ENCODE data around the gene MALL. TPM values are rescaled to one million over a fixed set of nuclear protein-coding genes. Genes with fewer than 3 reads are reported as not detected.
"Not testable (repeated sequence)": the region's sequence is repeated elsewhere in the genome, so short reads cannot be mapped to it uniquely, and the experiment has no call there.

Gene MALL
- total RNA-seq, 1 experiment from 2014 or later = 26.1 TPM

DNA sequence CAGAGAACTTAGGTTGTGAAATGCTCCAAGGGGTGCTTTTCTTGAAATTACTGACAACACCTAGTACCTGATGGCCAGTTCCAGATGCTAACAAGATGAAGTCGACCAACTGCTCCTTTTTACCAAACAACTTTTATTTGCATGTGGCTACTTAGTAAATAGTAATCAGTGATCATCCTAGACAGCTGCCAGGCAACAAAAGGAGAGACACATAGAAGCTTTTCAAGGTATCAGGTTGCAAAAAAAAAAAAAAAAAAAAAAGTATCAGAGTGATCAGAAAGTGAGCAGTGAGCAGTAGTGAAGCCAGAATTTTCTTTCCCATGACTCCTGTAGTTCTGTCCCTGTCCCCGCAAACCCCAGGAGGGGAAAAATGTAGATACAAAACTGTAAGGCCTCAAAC, 31.9 kb downstream of the MALL start:
- H3K36me3 Mint-ChIP-seq (ENCODE audit: insufficient read depth, unreplicated experiment); H3K27me3 Mint-ChIP-seq (ENCODE audit: insufficient read depth, unreplicated experiment); BruUV-seq (replicated peaks); H3K27ac Mint-ChIP-seq (ENCODE audit: unreplicated experiment); intact Hi-C loops (cut with micrococcal nuclease; ENCODE audit: unreplicated experiment); H3K4me3 Mint-ChIP-seq (ENCODE audit: unreplicated experiment); H3K36me3 ChIP-seq (ENCODE audit: control insufficient read depth, insufficient read depth, low read length); CTCF ChIA-PET; H3K4me1 ChIP-seq; H3K9me3 Mint-ChIP-seq (ENCODE audit: unreplicated experiment); POLR2A ChIA-PET; H3K4me3 ChIP-seq (ENCODE audit: low read depth, low read length); H3K27me3 ChIP-seq (replicated peaks; ENCODE audit: control insufficient read depth, insufficient read depth, low read length); H3K4me1 Mint-ChIP-seq (ENCODE audit: low read depth, unreplicated experiment); DNase-seq; H3K9me3 ChIP-seq: not testable (repeated sequence)

DNA sequence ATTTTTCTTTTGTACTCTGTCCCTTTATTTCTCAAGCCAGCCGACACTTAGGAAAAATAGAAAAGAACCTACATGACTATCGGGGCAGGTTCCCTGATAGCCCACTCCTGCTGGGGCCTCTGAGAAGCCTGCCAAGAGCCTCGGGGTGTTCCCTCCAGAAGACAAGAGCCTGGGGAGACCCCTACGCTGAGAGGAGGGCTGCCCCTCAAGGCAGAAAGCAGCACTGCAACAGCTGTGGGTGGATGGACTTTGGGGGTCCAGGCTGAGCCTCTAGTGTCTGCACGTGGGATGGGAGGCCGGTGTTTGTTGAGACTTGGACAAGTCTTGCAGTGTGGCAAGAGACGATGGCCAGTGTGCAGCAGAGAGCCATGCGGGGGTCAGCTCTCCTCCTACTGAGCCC, 32.5 kb downstream of the MALL start:
- H3K27me3 Mint-ChIP-seq (ENCODE audit: insufficient read depth, unreplicated experiment); H3K4me1 ChIP-seq; H3K36me3 Mint-ChIP-seq (ENCODE audit: insufficient read depth, unreplicated experiment); H3K9me3 ChIP-seq; H3K27ac Mint-ChIP-seq (ENCODE audit: unreplicated experiment); H3K36me3 ChIP-seq (ENCODE audit: control insufficient read depth, insufficient read depth, low read length); H3K4me1 Mint-ChIP-seq (ENCODE audit: low read depth, unreplicated experiment); POLR2A ChIA-PET; intact Hi-C loops (cut with micrococcal nuclease; ENCODE audit: unreplicated experiment); CTCF ChIA-PET; H3K9me3 Mint-ChIP-seq (ENCODE audit: unreplicated experiment); H3K4me3 Mint-ChIP-seq (ENCODE audit: unreplicated experiment); H3K4me3 ChIP-seq (ENCODE audit: low read depth, low read length); BruUV-seq (replicated peaks); DNase-seq; H3K27me3 ChIP-seq (replicated peaks; ENCODE audit: control insufficient read depth, insufficient read depth, low read length): not testable (repeated sequence)

DNA sequence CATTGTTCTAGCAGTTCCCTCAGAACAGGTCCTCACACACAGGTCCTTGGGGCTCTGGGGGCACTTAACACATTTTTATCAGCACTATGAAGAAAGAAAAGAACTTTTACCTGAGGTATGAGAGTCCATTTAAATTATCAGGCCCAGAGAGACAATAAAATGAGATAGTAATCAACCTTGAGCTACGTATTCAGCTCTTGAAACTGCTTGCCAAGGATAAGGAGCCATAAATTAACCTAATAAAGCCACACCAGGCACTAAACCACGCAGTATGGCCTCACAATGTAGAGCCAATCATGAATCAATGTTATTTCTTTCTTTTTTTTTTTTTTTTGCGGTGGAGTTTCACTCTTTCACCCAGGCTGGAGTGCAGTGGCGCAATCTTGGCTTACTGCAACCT, 37.5 kb downstream of the MALL start:
- BruUV-seq (replicated peaks); intact Hi-C loops (cut with micrococcal nuclease; ENCODE audit: unreplicated experiment): not testable (repeated sequence)

DNA sequence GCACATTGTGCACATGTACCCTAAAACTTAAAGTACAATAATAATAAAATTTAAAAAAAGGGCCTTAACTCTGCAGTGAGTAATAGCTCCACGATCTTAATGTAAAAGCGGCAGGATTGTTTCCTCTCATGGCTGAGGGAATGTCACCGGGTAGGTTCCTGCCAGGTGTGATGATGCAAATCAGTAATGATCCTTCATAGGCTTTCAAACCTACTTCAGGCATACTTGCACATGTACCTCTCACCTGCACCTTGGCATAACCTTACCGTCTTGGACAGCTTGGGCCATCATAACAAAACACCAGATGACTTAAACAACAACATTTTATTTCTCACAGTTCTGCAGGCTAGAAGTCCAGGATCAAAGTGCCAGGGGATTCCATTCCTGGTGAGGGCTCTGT, 39.7 kb downstream of the MALL start:
- DNase-seq; CTCF ChIA-PET; H3K36me3 ChIP-seq (ENCODE audit: control insufficient read depth, insufficient read depth, low read length); H3K27ac Mint-ChIP-seq (ENCODE audit: unreplicated experiment); H3K4me1 ChIP-seq; POLR2A ChIA-PET; H3K36me3 Mint-ChIP-seq (ENCODE audit: insufficient read depth, unreplicated experiment); H3K4me1 Mint-ChIP-seq (ENCODE audit: low read depth, unreplicated experiment); H3K4me3 Mint-ChIP-seq (ENCODE audit: unreplicated experiment); H3K27me3 ChIP-seq (replicated peaks; ENCODE audit: control insufficient read depth, insufficient read depth, low read length); H3K9me3 Mint-ChIP-seq (ENCODE audit: unreplicated experiment); H3K27me3 Mint-ChIP-seq (ENCODE audit: insufficient read depth, unreplicated experiment); BruUV-seq (replicated peaks); intact Hi-C loops (cut with micrococcal nuclease; ENCODE audit: unreplicated experiment); H3K4me3 ChIP-seq (ENCODE audit: low read depth, low read length); H3K9me3 ChIP-seq: not testable (repeated sequence)

More for the DNA sequence above, 37.5 kb downstream of the MALL start:
- H3K36me3 ChIP-seq (ENCODE audit: control insufficient read depth, insufficient read depth, low read length); DNase-seq; H3K27me3 ChIP-seq (replicated peaks; ENCODE audit: control insufficient read depth, insufficient read depth, low read length); H3K27ac Mint-ChIP-seq (ENCODE audit: unreplicated experiment); CTCF ChIA-PET; H3K4me3 ChIP-seq (ENCODE audit: low read depth, low read length); H3K27me3 Mint-ChIP-seq (ENCODE audit: insufficient read depth, unreplicated experiment); H3K4me1 Mint-ChIP-seq (ENCODE audit: low read depth, unreplicated experiment); H3K4me3 Mint-ChIP-seq (ENCODE audit: unreplicated experiment); H3K4me1 ChIP-seq; POLR2A ChIA-PET; H3K9me3 Mint-ChIP-seq (ENCODE audit: unreplicated experiment); H3K9me3 ChIP-seq; H3K36me3 Mint-ChIP-seq (ENCODE audit: insufficient read depth, unreplicated experiment): not testable (repeated sequence)

DNA sequence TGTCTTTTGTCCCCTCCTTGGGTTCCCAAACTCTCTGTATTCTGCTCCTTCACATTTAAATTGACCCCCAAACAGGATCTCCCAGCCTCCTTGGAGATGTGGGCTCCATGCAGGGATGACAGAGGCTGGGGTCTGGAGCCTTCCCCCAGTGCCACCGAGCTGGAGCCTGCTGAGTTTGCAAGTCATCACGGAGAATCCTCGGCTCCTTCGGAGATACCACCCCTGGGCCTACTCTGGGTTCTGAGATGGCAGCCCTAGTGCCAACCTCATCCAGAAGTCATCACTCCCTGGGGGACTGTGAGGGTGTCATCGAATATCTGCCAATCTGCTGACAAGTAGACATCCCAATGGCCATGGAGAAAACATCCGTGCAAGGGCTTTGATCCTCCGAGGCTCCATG, 45.8 kb downstream of the MALL start:
- H3K9me3 Mint-ChIP-seq (ENCODE audit: unreplicated experiment); H3K27me3 Mint-ChIP-seq (ENCODE audit: insufficient read depth, unreplicated experiment); H3K27me3 ChIP-seq (replicated peaks; ENCODE audit: control insufficient read depth, insufficient read depth, low read length); CTCF ChIA-PET; H3K27ac Mint-ChIP-seq (ENCODE audit: unreplicated experiment); H3K36me3 Mint-ChIP-seq (ENCODE audit: insufficient read depth, unreplicated experiment); H3K4me3 Mint-ChIP-seq (ENCODE audit: unreplicated experiment); H3K4me3 ChIP-seq (ENCODE audit: low read depth, low read length); intact Hi-C loops (cut with micrococcal nuclease; ENCODE audit: unreplicated experiment); H3K4me1 Mint-ChIP-seq (ENCODE audit: low read depth, unreplicated experiment); H3K9me3 ChIP-seq; BruUV-seq (replicated peaks); H3K4me1 ChIP-seq; POLR2A ChIA-PET; H3K36me3 ChIP-seq (ENCODE audit: control insufficient read depth, insufficient read depth, low read length): not testable (repeated sequence)
- DNase-seq = peak in 1 of 2 experiments; percentile 23

DNA sequence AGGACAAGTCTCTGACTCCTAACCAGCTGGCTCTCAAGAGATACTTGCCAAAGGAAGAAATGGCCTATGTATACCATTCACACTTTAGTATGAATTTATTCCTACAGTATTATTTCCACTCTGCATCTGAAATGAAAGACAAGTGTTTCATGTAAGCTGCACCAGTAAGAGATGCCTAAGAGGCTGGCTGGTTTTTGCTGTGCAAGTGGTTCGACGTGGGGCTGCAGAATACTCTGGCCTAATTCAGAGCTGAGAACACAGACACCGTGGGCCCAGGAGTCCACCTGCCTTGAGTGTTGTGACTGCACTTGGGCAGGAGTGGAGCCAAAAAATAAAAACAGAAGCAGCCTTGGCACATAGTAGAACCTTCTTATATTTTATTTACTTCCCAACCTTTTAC, 47.5 kb downstream of the MALL start:
- BruUV-seq (replicated peaks); H3K36me3 Mint-ChIP-seq (ENCODE audit: insufficient read depth, unreplicated experiment); H3K9me3 Mint-ChIP-seq (ENCODE audit: unreplicated experiment); H3K27me3 ChIP-seq (replicated peaks; ENCODE audit: control insufficient read depth, insufficient read depth, low read length); DNase-seq; H3K9me3 ChIP-seq; H3K4me3 Mint-ChIP-seq (ENCODE audit: unreplicated experiment); H3K4me1 Mint-ChIP-seq (ENCODE audit: low read depth, unreplicated experiment); intact Hi-C loops (cut with micrococcal nuclease; ENCODE audit: unreplicated experiment); CTCF ChIA-PET; POLR2A ChIA-PET; H3K4me3 ChIP-seq (ENCODE audit: low read depth, low read length); H3K27ac Mint-ChIP-seq (ENCODE audit: unreplicated experiment); H3K36me3 ChIP-seq (ENCODE audit: control insufficient read depth, insufficient read depth, low read length); H3K27me3 Mint-ChIP-seq (ENCODE audit: insufficient read depth, unreplicated experiment); H3K4me1 ChIP-seq: not testable (repeated sequence)

DNA sequence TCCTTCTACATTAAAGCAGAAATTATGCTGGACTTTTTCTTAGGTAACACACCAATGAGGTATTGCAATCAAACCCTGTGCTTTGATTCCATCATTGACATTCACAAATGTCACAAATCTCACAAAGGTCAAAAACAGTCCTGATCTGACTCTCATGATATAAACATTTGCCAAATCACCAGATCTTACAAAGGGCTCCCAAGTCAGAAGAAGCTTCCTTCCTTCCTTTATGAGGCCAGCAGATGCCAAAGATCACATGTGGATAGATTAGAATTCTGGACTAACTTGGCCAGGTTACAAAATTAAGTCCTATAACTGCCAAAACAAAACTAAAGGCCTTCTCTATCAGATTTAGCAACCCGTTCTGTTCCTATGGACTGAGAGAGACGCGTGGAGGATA, 53.3 kb downstream of the MALL start:
- H3K4me1 Mint-ChIP-seq (ENCODE audit: low read depth, unreplicated experiment); H3K9me3 Mint-ChIP-seq (ENCODE audit: unreplicated experiment); CTCF ChIA-PET; POLR2A ChIA-PET; H3K4me3 ChIP-seq (ENCODE audit: low read depth, low read length); H3K4me3 Mint-ChIP-seq (ENCODE audit: unreplicated experiment); H3K4me1 ChIP-seq; BruUV-seq (replicated peaks); H3K27me3 Mint-ChIP-seq (ENCODE audit: insufficient read depth, unreplicated experiment); H3K36me3 ChIP-seq (ENCODE audit: control insufficient read depth, insufficient read depth, low read length); H3K9me3 ChIP-seq; H3K27me3 ChIP-seq (replicated peaks; ENCODE audit: control insufficient read depth, insufficient read depth, low read length); intact Hi-C loops (cut with micrococcal nuclease; ENCODE audit: unreplicated experiment); DNase-seq; H3K36me3 Mint-ChIP-seq (ENCODE audit: insufficient read depth, unreplicated experiment); H3K27ac Mint-ChIP-seq (ENCODE audit: unreplicated experiment): not testable (repeated sequence)
